Myocyte (in vitro differentiated cells): ENCODE data around the gene PRKCA. TPM values are rescaled to one million over a fixed set of nuclear protein-coding genes. Genes with fewer than 3 reads are reported as not detected.
"Not testable (repeated sequence)": the region's sequence is repeated elsewhere in the genome, so short reads cannot be mapped to it uniquely, and the experiment has no call there.

ENCODE experiments used
- DNase-seq: peaks from one replicate; pipeline ENCODE4 v3.0.0-alpha.2; 2012; ENCODE audit warnings: low read depth
- total RNA-seq: library from RNA; depleted of rRNA; stranded (reverse); fragments of >200 nt; gene quantifications from 2 replicates; pipeline ENCODE4 v1.2.3, GENCODE V29; 2014

PRKCA gene
- total RNA-seq, 1 donor from 2014 or later, result 8.6 TPM

DNA sequence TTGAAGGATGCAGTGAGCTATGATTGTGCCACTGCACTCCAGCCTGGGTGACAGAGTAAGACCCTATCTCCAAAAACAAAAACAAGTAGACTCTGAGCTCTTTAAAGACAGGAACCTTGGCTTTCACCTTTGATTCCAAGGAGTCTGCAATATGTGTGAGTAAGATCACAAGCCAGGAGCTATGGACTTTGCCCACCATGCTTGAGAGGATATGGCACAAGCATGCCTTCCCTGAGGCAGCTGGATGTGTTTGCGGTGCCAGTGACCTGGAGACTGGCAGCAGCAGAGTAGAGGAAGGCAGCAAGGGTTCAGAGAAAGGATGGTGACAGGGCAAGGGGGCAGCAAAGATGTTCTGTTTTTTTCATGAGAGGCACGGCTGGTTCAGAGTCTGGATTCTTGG lies 14.5 kb upstream of the PRKCA start:
- no peak for DNase-seq

DNA sequence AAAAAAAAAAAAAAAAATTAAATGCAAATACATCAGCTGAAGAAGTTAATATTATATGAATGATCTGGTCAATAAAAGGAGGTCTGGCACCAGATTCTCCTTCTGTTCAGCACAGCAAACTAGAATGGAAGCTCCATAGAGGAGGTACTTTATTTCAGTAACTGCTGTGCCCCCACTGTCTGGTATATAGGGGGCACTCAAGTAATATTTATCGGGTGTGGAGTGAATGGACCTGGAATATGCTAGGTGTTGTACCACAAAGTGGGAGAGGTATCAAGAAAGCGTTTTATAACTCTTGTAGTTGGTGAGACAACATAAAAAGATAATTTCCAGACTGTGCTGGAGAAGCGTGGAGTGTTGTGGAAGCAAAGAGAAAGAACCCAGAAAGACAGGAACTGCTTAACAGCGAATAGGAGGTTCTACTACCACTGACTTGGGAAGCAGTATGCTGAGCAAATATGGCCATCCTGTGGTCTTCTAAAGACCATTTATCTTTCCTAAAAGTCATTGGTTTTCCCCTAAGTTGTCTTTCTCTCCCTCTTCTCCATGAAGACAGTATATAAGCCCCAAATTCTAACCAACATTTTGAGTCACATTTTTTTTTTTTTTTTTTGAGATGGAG lies 12.2 kb upstream of the PRKCA start:
- DNase-seq, result no peak

DNA sequence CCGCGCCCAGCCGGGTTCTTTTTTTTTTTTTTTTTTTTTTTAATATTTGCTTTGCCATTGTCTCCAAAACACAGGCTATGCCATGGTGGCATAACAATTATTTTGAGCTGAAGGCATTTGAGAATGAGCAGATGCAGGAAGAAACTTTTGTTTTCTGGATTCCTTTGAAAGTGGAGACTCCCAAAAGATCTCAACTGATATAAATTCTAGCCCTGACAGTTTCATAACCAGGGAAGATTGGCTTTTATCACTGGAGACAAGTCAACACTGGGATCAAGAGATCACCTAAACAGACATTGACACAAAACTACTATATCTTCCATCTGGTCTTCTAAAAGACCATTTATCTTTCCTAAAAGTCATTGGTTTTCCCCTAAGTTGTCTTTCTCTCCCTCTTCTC lies 10.1 kb upstream of the PRKCA start:
- no peak for DNase-seq

GRCh38 chr17:66296289-66296725 lies 6.1 kb upstream of the PRKCA start:
- DNase-seq, result no peak

- not testable (repeated sequence) for DNase-seq
Measured at GRCh38 chr17:66297443-66297842, 5.0 kb upstream of the PRKCA start.

DNA sequence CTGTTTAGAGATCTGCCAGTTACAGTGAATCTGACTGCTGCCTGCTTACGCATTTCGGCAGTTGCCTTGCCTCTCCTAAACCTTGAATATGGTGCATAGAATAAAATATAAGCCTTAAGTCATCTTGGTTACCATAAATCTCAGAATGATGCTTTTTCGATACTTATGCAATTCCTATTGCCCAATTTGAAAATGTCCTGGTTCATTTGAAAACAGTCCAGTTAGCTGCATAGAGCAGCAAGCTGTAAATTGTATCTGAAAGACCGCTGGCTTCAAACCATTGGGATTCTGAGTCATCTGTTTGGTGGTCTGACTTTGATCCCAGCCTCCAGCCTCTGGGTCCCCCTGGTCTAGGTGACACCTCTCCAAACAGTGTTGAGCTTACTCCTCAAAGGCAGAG lies 2.7 kb upstream of the PRKCA start:
- DNase-seq, result no peak

DNA sequence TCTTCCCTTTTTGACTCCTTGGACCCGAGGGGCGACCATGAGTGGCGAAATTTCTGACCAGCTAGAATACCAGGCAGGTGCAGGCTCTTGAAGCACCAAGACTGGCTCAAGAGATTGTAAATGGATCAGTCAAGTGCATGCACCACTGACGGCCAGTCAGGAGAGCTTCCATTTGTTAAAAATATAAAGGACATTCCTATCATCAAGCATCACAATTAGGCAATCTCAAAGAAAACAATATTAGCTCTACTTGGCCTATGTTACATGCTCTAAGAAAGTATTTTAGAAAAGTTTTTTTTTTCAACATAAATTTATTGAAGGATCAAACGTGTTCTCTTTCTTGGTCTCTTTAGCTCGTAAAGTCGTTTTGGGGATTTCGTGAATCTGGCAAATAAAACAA lies 1.5 kb upstream of the PRKCA start:
- DNase-seq, result no peak

- no peak for DNase-seq
Measured at GRCh38 chr17:66301367-66301863, 998 bp upstream of the PRKCA start.

- DNase-seq, result peak; percentile 83
Measured at GRCh38 chr17:66302761-66303626, 581 bp downstream of the PRKCA start.

DNA sequence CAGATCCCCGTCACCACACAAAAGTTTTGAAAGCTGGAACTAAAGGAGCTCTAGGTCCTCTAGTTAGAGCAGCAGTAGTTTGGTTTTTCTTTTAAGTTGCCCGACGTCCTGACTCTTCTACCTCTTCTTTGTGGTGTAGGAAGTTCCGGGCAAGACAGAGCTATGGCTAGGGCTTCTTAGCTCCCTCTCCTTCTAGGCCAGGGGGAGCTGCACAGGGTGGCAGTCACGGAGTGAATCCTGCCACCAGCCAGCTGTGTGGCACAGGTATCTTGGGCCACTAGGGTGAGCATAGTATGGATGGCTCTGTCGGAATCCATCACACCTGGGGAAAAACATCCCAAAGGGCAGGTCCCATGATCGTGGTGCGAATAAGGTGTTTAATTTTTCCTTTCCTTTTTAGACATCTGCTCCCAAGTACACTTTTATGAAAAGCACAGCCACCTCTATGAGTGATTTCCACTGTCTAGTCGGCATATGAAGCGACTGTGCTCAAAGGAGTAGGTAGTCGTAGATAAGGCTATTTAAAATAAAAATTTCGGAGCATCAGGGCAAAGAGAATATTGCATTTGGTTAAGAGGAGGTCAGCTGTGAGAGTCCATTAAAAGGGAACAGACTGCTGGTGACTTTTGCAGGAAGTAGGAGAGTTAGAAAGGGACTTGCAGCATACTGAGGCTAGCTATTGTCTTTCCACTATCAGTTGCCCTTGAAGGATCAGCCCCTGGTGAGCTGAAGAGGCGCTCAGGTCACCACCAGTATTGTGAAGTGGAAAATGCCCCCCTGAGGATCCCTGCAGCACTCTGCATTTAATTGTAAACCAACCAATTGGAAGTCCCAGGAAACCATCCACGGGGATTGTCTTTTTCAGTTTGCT lies 2.1 kb downstream of the PRKCA start:
- DNase-seq, result peak; percentile 32

GRCh38 chr17:66306446-66306845 lies 4.0 kb downstream of the PRKCA start:
- peak; percentile 34 for DNase-seq

DNA sequence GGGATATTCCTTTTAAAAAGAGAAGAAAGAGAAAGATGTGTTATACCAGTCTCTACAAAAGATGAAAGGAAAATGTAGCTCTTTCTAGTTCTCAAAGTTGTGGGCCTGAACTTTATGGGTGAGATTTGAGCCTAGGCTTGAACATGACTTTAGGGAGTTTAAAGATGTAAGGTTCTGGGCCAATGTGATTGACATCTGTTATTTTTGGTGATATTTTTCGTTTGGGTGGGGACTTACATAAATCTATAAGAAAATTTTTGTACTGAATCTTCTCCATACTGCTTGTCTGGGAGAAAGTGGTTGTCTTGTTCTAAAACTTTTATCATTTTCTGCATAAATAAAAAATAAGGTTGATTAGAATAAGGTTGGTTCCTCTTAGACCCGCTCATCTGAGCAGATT lies 4.8 kb downstream of the PRKCA start:
- DNase-seq, result no peak

DNA sequence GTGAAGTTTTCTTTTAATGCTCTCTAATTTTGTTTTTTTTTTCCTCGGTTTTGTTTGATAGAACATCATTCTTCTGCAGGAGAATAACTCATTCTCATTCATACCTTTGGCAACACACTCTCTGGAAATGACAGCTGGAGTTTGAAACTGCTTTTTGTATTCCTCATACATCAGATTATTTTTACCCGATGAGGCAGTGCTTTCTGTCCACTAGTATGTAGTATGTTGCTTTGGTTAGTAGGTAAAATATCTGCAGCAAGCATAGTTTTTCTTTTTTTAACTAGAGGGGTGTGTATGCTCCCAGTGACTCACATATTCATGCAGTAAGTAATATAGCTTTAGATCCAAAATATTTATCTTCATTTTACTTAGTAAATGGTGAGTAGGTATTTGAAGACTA lies 6.4 kb downstream of the PRKCA start:
- DNase-seq, result peak; percentile 59

GRCh38 chr17:66309793-66310192 lies 7.4 kb downstream of the PRKCA start:
- DNase-seq, result peak; percentile 34

GRCh38 chr17:66310528-66311148 lies 8.2 kb downstream of the PRKCA start:
- DNase-seq, result no peak

- no peak for DNase-seq
Measured at GRCh38 chr17:66312912-66313311, 10.5 kb downstream of the PRKCA start.

DNA sequence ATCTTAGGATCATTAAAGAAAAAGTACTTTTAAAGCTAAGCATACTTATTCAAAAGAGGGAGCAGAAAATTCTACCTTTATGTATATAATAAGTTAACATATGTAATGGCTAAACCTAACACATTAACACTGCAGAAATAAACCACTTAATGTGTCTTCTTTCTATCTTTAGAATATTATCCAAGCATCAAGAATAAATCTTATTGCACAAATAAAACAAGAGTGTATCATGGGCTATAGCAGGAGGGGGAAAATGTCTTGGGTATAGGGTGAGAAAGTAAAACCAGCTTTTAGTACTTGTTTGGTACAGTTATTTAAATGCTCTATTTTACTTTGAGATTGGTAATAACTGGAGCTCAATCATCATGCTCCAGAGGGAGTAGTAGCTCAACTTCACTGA lies 10.9 kb downstream of the PRKCA start:
- no peak for DNase-seq

GRCh38 chr17:66313995-66314659 lies 11.7 kb downstream of the PRKCA start:
- no peak for DNase-seq

- DNase-seq, result no peak
Measured at GRCh38 chr17:66317629-66318028, 15.2 kb downstream of the PRKCA start.

DNA sequence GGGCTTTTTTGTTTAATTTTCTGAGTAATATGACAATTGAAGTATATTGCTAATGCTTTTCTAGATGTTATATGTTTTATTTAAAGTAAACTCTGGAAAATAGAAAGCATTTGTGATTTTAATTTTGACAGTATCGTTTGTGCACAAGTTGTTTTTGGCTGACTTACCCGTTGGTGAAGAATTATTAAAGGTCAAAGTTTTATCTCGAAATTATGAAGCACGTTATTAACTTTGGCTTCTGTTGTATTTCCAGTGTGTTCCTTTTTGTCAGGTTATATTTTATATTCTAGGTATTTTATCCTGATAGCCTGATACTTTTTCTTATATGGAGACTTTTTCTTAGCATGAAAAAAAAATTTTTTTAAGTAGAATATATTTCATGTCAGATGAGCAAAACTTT lies 16.8 kb downstream of the PRKCA start:
- no peak for DNase-seq

GRCh38 chr17:66322764-66323163 lies 20.4 kb downstream of the PRKCA start:
- no peak for DNase-seq
